WERI-Rb-1 (cell line): ENCODE results near the gene TARBP2.
"Not testable (repeated sequence)": the region's sequence is repeated elsewhere in the genome, so short reads cannot be mapped to it uniquely, and the experiment has no call there.

ENCODE experiments used
- DNase-seq: peaks from one replicate; pipeline ENCODE4 v3.0.0-alpha.2; 2020
- H3K27ac ChIP-seq: fragments of 250-450 bp; sonication (Bioruptor Pico); 2 replicates; pipeline ENCODE4 v1.5.1; 2020; ENCODE audit warnings: mild to moderate bottlenecking, moderate library complexity
- H3K27me3 ChIP-seq: fragments of 250-450 bp; sonication (Bioruptor Pico); 2 replicates; pipeline ENCODE4 v1.5.1; 2021; ENCODE audit warnings: mild to moderate bottlenecking, low read depth, moderate library complexity; ENCODE audit not compliant: insufficient read depth, severe bottlenecking
- H3K36me3 ChIP-seq: fragments of 250-450 bp; sonication (Bioruptor Pico); 2 replicates; pipeline ENCODE4 v1.5.1; 2020; ENCODE audit warnings: mild to moderate bottlenecking, moderate library complexity
- H3K4me3 ChIP-seq: 2 replicates; pipeline ENCODE4 v1.5.1; 2011; ENCODE audit warnings: low read depth, mild to moderate bottlenecking, control low read depth, low read length
- H3K9me3 ChIP-seq: fragments of 250-450 bp; sonication (Bioruptor Pico); 2 replicates; pipeline ENCODE4 v1.5.1; 2021; ENCODE audit warnings: mild to moderate bottlenecking, moderate library complexity; ENCODE audit not compliant: severe bottlenecking
- CTCF ChIP-seq: IDR thresholded peaks from 2 replicates; pipeline ENCODE4 v1.5.1; 2011; ENCODE audit warnings: low read depth, mild to moderate bottlenecking, control low read depth, inconsistent platforms, low read length

The TARBP2 gene

GRCh38 chr12:53543539-53543938 lies 42.5 kb downstream of the TARBP2 start:
- Histone ChIP-seq H3K36me3 (peaks cover 34% of the 10 kb centered on the region), H3K27ac (peak overlapping the region; percentile 14), H3K9me3 (no peaks in the 10 kb centered on the region), H3K27me3 (no peaks in the 10 kb centered on the region), H3K4me3 (no peak overlapping the region)
- peak; percentile 94 for TF ChIP-seq CTCF
- peak; percentile 68 for DNase-seq

GRCh38 chr12:53548354-53548753 lies 47.3 kb downstream of the TARBP2 start:
- not testable (repeated sequence) for H3K27me3 ChIP-seq, H3K27ac ChIP-seq, H3K9me3 ChIP-seq, H3K4me3 ChIP-seq, DNase-seq
- peaks cover 31% of the 10 kb centered on the region for H3K36me3 ChIP-seq

- H3K4me3 ChIP-seq, H3K27ac ChIP-seq, H3K9me3 ChIP-seq, H3K27me3 ChIP-seq, DNase-seq: not testable (repeated sequence)
- H3K36me3 ChIP-seq, result peaks cover 31% of the 10 kb centered on the region
Measured at GRCh38 chr12:53550131-53550530, 49.0 kb downstream of the TARBP2 start.

- TF ChIP-seq CTCF, result no peak
- no peak for DNase-seq
- H3K9me3 ChIP-seq, result no peaks in the 10 kb centered on the region
Measured at GRCh38 chr12:53550595-53550994, 49.5 kb downstream of the TARBP2 start.

GRCh38 chr12:53551889-53552291 lies 50.8 kb downstream of the TARBP2 start:
- H3K36me3 ChIP-seq, result peaks cover 31% of the 10 kb centered on the region
- no peak overlapping the region for H3K27ac ChIP-seq
- no peak for TF ChIP-seq CTCF
- DNase-seq, result no peak
- no peaks in the 10 kb centered on the region for H3K27me3 ChIP-seq
- no peaks in the 10 kb centered on the region for H3K9me3 ChIP-seq
- H3K4me3 ChIP-seq, result no peak overlapping the region

More at GRCh38 chr12:53550595-53550994, 49.5 kb downstream of the TARBP2 start:
- no peak overlapping the region for H3K27ac ChIP-seq
- no peak overlapping the region for H3K4me3 ChIP-seq
- H3K36me3 ChIP-seq, result peaks cover 31% of the 10 kb centered on the region
- no peaks in the 10 kb centered on the region for H3K27me3 ChIP-seq

- DNase-seq, result no peak
- peaks cover 28% of the 10 kb centered on the region for H3K36me3 ChIP-seq
- H3K27ac ChIP-seq, result no peak overlapping the region
- no peak for TF ChIP-seq CTCF
- no peaks in the 10 kb centered on the region for H3K27me3 ChIP-seq
- no peaks in the 10 kb centered on the region for H3K9me3 ChIP-seq
- H3K4me3 ChIP-seq, result no peak overlapping the region
Measured at GRCh38 chr12:53552361-53553327, 51.6 kb downstream of the TARBP2 start.
